ENCODE results near the gene NDUFA13. TPM values are rescaled to one million over a fixed set of nuclear protein-coding genes. Genes with fewer than 3 reads are reported as not detected.
A peak's percentile ranks its signal among the peaks of the same experiment; 100 is the strongest.

Gene NDUFA13
- total RNA-seq, 1 experiment from 2014 or later = 202 TPM

- DNase-seq (ENCODE audit: low spot score) = peak; percentile 53
Measured at GRCh38 chr19:19488875-19489690, 26.9 kb upstream of the NDUFA13 start.

- no peak for DNase-seq (ENCODE audit: low spot score)
Measured at GRCh38 chr19:19489804-19490204, 26.2 kb upstream of the NDUFA13 start.

GRCh38 chr19:19490214-19490968 is 25.6 kb upstream of the NDUFA13 start:
- DNase-seq (ENCODE audit: low spot score) = peak; percentile 78

- no peak for DNase-seq (ENCODE audit: low spot score)
Measured at GRCh38 chr19:19491321-19492025, 24.6 kb upstream of the NDUFA13 start.

GRCh38 chr19:19492026-19492610 is 23.9 kb upstream of the NDUFA13 start:
- no peak for DNase-seq (ENCODE audit: low spot score)

GRCh38 chr19:19493841-19494546 is 22.0 kb upstream of the NDUFA13 start:
- no peak for DNase-seq (ENCODE audit: low spot score)

GRCh38 chr19:19495614-19496603 is 20.1 kb upstream of the NDUFA13 start:
- no peak for DNase-seq (ENCODE audit: low spot score)

- no peak for DNase-seq (ENCODE audit: low spot score)
Measured at GRCh38 chr19:19498255-19498991, 17.6 kb upstream of the NDUFA13 start.

GRCh38 chr19:19499272-19499995 is 16.6 kb upstream of the NDUFA13 start:
- DNase-seq (ENCODE audit: low spot score) = no peak

GRCh38 chr19:19500975-19501644 is 14.9 kb upstream of the NDUFA13 start:
- no peak for DNase-seq (ENCODE audit: low spot score)

GRCh38 chr19:19501798-19502197 is 14.2 kb upstream of the NDUFA13 start:
- no peak for DNase-seq (ENCODE audit: low spot score)

- no peak for DNase-seq (ENCODE audit: low spot score)
Measured at GRCh38 chr19:19502281-19502680, 13.7 kb upstream of the NDUFA13 start.

GRCh38 chr19:19502808-19503602 is 13.0 kb upstream of the NDUFA13 start:
- DNase-seq (ENCODE audit: low spot score) = no peak

GRCh38 chr19:19504754-19505668 is 11.0 kb upstream of the NDUFA13 start:
- DNase-seq (ENCODE audit: low spot score) = no peak

- DNase-seq (ENCODE audit: low spot score) = no peak
Measured at GRCh38 chr19:19505669-19506326, 10.2 kb upstream of the NDUFA13 start.
